ENCODE data around the gene PYGO1. TPM values are rescaled to one million over a fixed set of nuclear protein-coding genes. Genes with fewer than 3 reads are reported as not detected.

PYGO1 gene
- total and polyA plus RNA-seq, 2 donors: 4.9 to 40.9 TPM

GRCh38 chr15:55549305-55549704 is 38.8 kb downstream of the PYGO1 start:
- no peaks in the 10 kb centered on the region for H3K4me1 ChIP-seq (ENCODE audit: insufficient read depth)
- no peak overlapping the region for H3K27ac ChIP-seq (ENCODE audit: low read depth)
- WGBS: 96% methylated on average over 1 of the region's 1 CpG
- no peak overlapping the region for H3K4me3 ChIP-seq (ENCODE audit: low read depth, low read length)
- DNase-seq (ENCODE audit: extremely low spot score): no peak
- H3K36me3 ChIP-seq (ENCODE audit: insufficient read depth): no peaks in the 10 kb centered on the region

GRCh38 chr15:55546718-55547117 is 41.4 kb downstream of the PYGO1 start:
- DNase-seq (ENCODE audit: extremely low spot score): no peak
- WGBS: 58% methylated on average over 5 of the region's 5 CpGs
- H3K27ac ChIP-seq (ENCODE audit: low read depth): no peak overlapping the region

GRCh38 chr15:55535436-55535835 is 52.7 kb downstream of the PYGO1 start:
- Histone ChIP-seq H3K4me1 (ENCODE audit: insufficient read depth) (no peaks in the 10 kb centered on the region), H3K27ac (ENCODE audit: low read depth) (no peak overlapping the region), H3K36me3 (ENCODE audit: insufficient read depth) (no peaks in the 10 kb centered on the region), H3K4me3 (ENCODE audit: low read depth, low read length) (no peak overlapping the region)
- DNase-seq (ENCODE audit: extremely low spot score): no peak
- WGBS: 78% methylated on average over 6 of the region's 6 CpGs

More at GRCh38 chr15:55546718-55547117, 41.4 kb downstream of the PYGO1 start:
- H3K4me3 ChIP-seq (ENCODE audit: low read depth, low read length): no peak overlapping the region
- H3K4me1 ChIP-seq (ENCODE audit: insufficient read depth): no peaks in the 10 kb centered on the region
- no peaks in the 10 kb centered on the region for H3K36me3 ChIP-seq (ENCODE audit: insufficient read depth)

GRCh38 chr15:55532944-55533343 is 55.2 kb downstream of the PYGO1 start:
- Histone ChIP-seq H3K4me1 (ENCODE audit: insufficient read depth) (no peaks in the 10 kb centered on the region), H3K4me3 (ENCODE audit: low read depth, low read length) (no peak overlapping the region), H3K36me3 (ENCODE audit: insufficient read depth) (no peaks in the 10 kb centered on the region), H3K27ac (ENCODE audit: low read depth) (no peak overlapping the region)
- DNase-seq (ENCODE audit: extremely low spot score): no peak

- WGBS: 18% methylated on average over 4 of the region's 4 CpGs
- H3K4me1 ChIP-seq (ENCODE audit: insufficient read depth): no peaks in the 10 kb centered on the region
- no peak for DNase-seq (ENCODE audit: extremely low spot score)
- no peak overlapping the region for H3K4me3 ChIP-seq (ENCODE audit: low read depth, low read length)
- H3K36me3 ChIP-seq (ENCODE audit: insufficient read depth): no peaks in the 10 kb centered on the region
- no peak overlapping the region for H3K27ac ChIP-seq (ENCODE audit: low read depth)
Measured at GRCh38 chr15:55530861-55531313, 57.3 kb downstream of the PYGO1 start.

- 71% methylated on average over 4 of the region's 4 CpGs for WGBS
- H3K27ac ChIP-seq (ENCODE audit: low read depth): no peak overlapping the region
Measured at GRCh38 chr15:55528812-55529211, 59.3 kb downstream of the PYGO1 start.

GRCh38 chr15:55527150-55527549 is 61.0 kb downstream of the PYGO1 start:
- WGBS: 63% methylated on average over 1 of the region's 1 CpG
- no peak for DNase-seq (ENCODE audit: extremely low spot score)

More at GRCh38 chr15:55528812-55529211, 59.3 kb downstream of the PYGO1 start:
- Histone ChIP-seq H3K36me3 (ENCODE audit: insufficient read depth) (no peaks in the 10 kb centered on the region), H3K4me3 (ENCODE audit: low read depth, low read length) (no peak overlapping the region), H3K4me1 (ENCODE audit: insufficient read depth) (no peaks in the 10 kb centered on the region)
- no peak for DNase-seq (ENCODE audit: extremely low spot score)

GRCh38 chr15:55526559-55527036 is 61.5 kb downstream of the PYGO1 start:
- H3K4me3 ChIP-seq (ENCODE audit: low read depth, low read length): no peak overlapping the region
- WGBS: 34% methylated on average over 7 of the region's 7 CpGs
- no peak for DNase-seq (ENCODE audit: extremely low spot score)
- H3K4me1 ChIP-seq (ENCODE audit: insufficient read depth): no peaks in the 10 kb centered on the region
- H3K36me3 ChIP-seq (ENCODE audit: insufficient read depth): no peaks in the 10 kb centered on the region
- no peak overlapping the region for H3K27ac ChIP-seq (ENCODE audit: low read depth)

More at GRCh38 chr15:55527150-55527549, 61.0 kb downstream of the PYGO1 start:
- Histone ChIP-seq H3K4me1 (ENCODE audit: insufficient read depth) (no peaks in the 10 kb centered on the region), H3K4me3 (ENCODE audit: low read depth, low read length) (no peak overlapping the region), H3K36me3 (ENCODE audit: insufficient read depth) (no peaks in the 10 kb centered on the region), H3K27ac (ENCODE audit: low read depth) (no peak overlapping the region)

GRCh38 chr15:55522742-55523450 is 65.2 kb downstream of the PYGO1 start:
- Histone ChIP-seq H3K27ac (ENCODE audit: low read depth) (no peak overlapping the region), H3K4me1 (ENCODE audit: insufficient read depth) (no peaks in the 10 kb centered on the region), H3K4me3 (ENCODE audit: low read depth, low read length) (no peak overlapping the region), H3K36me3 (ENCODE audit: insufficient read depth) (no peaks in the 10 kb centered on the region)
- WGBS: 96% methylated on average over 3 of the region's 3 CpGs
- no peak for DNase-seq (ENCODE audit: extremely low spot score)

- 75% methylated on average over 2 of the region's 2 CpGs for WGBS
- H3K27ac ChIP-seq (ENCODE audit: low read depth): no peak overlapping the region
- no peak overlapping the region for H3K4me3 ChIP-seq (ENCODE audit: low read depth, low read length)
- H3K36me3 ChIP-seq (ENCODE audit: insufficient read depth): no peaks in the 10 kb centered on the region
- H3K4me1 ChIP-seq (ENCODE audit: insufficient read depth): no peaks in the 10 kb centered on the region
- DNase-seq (ENCODE audit: extremely low spot score): no peak
Measured at GRCh38 chr15:55518641-55519040, 69.5 kb downstream of the PYGO1 start.

- no peaks in the 10 kb centered on the region for H3K4me1 ChIP-seq (ENCODE audit: insufficient read depth)
- 96% methylated on average over 3 of the region's 3 CpGs for WGBS
- no peak overlapping the region for H3K27ac ChIP-seq (ENCODE audit: low read depth)
- H3K4me3 ChIP-seq (ENCODE audit: low read depth, low read length): no peak overlapping the region
- no peak for DNase-seq (ENCODE audit: extremely low spot score)
- H3K36me3 ChIP-seq (ENCODE audit: insufficient read depth): no peaks in the 10 kb centered on the region
Measured at GRCh38 chr15:55518009-55518408, 70.1 kb downstream of the PYGO1 start.

GRCh38 chr15:55515991-55516776 is 72.0 kb downstream of the PYGO1 start:
- no peak overlapping the region for H3K4me3 ChIP-seq (ENCODE audit: low read depth, low read length)
- no peak for DNase-seq (ENCODE audit: extremely low spot score)
- H3K4me1 ChIP-seq (ENCODE audit: insufficient read depth): no peaks in the 10 kb centered on the region
- H3K27ac ChIP-seq (ENCODE audit: low read depth): no peak overlapping the region
- no peaks in the 10 kb centered on the region for H3K36me3 ChIP-seq (ENCODE audit: insufficient read depth)
- WGBS: 93% methylated on average over 12 of the region's 12 CpGs

- Histone ChIP-seq H3K4me3 (ENCODE audit: low read depth, low read length) (no peak overlapping the region), H3K36me3 (ENCODE audit: insufficient read depth) (no peaks in the 10 kb centered on the region), H3K27ac (ENCODE audit: low read depth) (no peak overlapping the region), H3K4me1 (ENCODE audit: insufficient read depth) (no peaks in the 10 kb centered on the region)
- WGBS: 84% methylated on average over 4 of the region's 4 CpGs
- DNase-seq (ENCODE audit: extremely low spot score): no peak
Measured at GRCh38 chr15:55515491-55515890, 72.7 kb downstream of the PYGO1 start.

GRCh38 chr15:55514414-55514850 is 73.7 kb downstream of the PYGO1 start:
- Histone ChIP-seq H3K27ac (ENCODE audit: low read depth) (no peak overlapping the region), H3K4me3 (ENCODE audit: low read depth, low read length) (no peak overlapping the region), H3K36me3 (ENCODE audit: insufficient read depth) (no peaks in the 10 kb centered on the region), H3K4me1 (ENCODE audit: insufficient read depth) (no peaks in the 10 kb centered on the region)
- WGBS: 90% methylated on average over 12 of the region's 12 CpGs
- DNase-seq (ENCODE audit: extremely low spot score): no peak

Data from urinary bladder (tissue), 4 donors.